BLaER1 (cell line): ENCODE data around the gene TLCD2.

Experiments
- H3K27ac ChIP-seq: shearing (Covaris generic); formaldehyde crosslinking; 2 replicates; pipeline ENCODE4 v1.8.1; 2022
- H3K27me3 ChIP-seq: shearing (Covaris generic); formaldehyde crosslinking; 2 replicates; pipeline ENCODE4 v1.8.1; 2022
- H3K36me3 ChIP-seq: shearing (Covaris generic); formaldehyde crosslinking; 2 replicates; pipeline ENCODE4 v1.8.1; 2022
- H3K4me1 ChIP-seq: shearing (Covaris generic); formaldehyde crosslinking; 2 replicates; pipeline ENCODE4 v1.8.1; 2022
- H3K4me2 ChIP-seq: shearing (Covaris generic); formaldehyde crosslinking; 2 replicates; pipeline ENCODE4 v1.8.1; 2022
- H3K4me3 ChIP-seq: shearing (Covaris generic); formaldehyde crosslinking; 2 replicates; pipeline ENCODE4 v1.8.1; 2022
- H3K9ac ChIP-seq: shearing (Covaris generic); formaldehyde crosslinking; 2 replicates; pipeline ENCODE4 v1.8.1; 2022
- H3K9me3 ChIP-seq: shearing (Covaris generic); formaldehyde crosslinking; 2 replicates; pipeline ENCODE4 v1.8.1; 2022
- H4K20me1 ChIP-seq: shearing (Covaris generic); formaldehyde crosslinking; 2 replicates; pipeline ENCODE4 v1.8.1; 2022
- Cebpa-rat ChIP-seq: shearing (Covaris generic); IDR thresholded peaks from 2 replicates; pipeline ENCODE4 v1.8.1; 2022

TLCD2 gene

DNA sequence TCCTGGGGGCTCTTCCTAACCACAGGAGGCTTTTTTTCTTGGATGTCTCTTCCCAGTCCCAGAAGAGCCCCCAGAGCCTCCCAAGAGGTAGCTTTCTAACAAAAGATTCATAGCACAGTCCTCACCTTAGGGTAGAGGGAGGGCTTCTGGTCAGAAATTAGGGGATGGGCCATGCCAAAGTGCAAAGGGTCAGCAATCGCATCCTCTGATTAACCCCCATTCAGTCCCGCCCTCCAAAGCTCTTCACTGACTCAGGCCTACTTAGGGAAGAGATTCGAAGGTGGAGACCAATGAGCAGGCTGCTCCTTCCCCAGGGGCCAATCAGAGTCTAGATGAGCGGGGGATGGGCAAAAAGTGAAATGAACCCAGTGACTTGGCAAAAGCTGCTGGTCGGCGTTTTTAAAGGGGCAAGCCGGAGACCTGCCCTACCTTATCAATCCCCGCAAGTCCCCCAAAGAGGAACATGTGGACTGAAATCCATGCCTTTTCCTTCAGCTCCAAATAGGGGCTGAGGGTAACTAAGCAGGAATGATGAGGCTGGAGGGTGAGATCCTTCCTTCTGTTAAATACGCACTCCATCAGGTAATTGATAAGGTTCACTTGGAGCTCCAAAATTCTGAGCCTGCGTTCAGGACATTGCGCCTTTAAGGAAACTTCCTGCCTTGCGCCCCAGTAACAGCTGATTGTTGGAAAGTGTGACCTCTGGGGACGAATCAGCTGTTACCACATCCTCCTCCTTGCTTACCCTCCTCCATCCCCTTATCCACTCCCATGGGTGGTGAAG is 6.9 kb upstream of the TLCD2 start:
- Histone ChIP-seq H3K4me2 (peak overlapping the region; percentile 95), H3K27ac (peak overlapping the region; percentile 93), H3K9ac (peak overlapping the region; percentile 87), H3K9me3 (no peaks in the 10 kb centered on the region), H3K36me3 (no peaks in the 10 kb centered on the region), H3K4me3 (peak overlapping the region; percentile 71), H3K4me1 (peaks cover 55% of the 10 kb centered on the region), H3K27me3 (peaks cover 36% of the 10 kb centered on the region), H4K20me1 (peaks cover 30% of the 10 kb centered on the region)
- no peak for TF ChIP-seq Cebpa-rat

DNA sequence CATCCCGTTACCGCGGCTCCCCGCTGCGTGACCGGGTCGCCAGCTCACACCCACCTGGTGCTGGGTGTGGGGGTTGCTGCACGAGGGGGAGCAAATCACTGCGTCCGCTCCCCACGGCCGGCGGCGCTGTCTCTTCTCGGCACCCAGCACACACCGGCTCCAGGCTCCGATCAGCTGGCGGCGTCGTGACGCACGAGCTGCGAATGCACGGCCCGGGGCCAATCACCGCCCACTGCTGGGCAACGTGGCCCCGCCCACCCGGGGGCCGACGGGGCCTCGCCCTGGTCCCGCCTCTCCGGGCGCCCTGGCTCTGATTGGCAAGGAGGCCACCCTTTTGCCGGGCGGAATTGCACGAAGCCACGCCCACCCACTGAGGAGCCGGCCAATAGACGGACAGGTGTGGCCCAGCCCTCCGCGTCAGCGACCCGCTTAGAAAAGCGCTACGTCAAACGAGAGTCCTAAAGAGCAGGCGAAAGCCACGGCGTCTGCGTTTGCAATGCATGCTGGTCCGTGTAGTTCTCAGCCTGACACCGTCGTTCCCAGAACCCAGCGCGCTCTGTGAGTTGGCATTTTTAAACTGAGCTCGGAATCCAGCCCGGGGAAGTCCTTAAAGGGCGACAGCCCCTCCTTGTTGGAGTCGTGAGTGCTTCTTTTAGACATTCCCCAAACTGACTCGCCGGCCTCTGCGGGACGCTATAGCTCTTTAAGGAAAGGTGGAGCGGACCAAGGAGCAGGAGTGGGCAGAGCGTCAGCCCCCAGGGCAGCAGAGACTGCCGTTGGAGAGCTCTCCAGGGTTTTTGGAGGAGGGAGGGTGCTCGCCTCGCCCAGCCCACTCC is 6.1 kb upstream of the TLCD2 start:
- peak overlapping the region; percentile 72 for H3K4me3 ChIP-seq
- peaks cover 44% of the 10 kb centered on the region for H3K27me3 ChIP-seq
- no peak for TF ChIP-seq Cebpa-rat
- no peaks in the 10 kb centered on the region for H3K9me3 ChIP-seq
- H3K4me2 ChIP-seq: peak overlapping the region; percentile 95
- H4K20me1 ChIP-seq: peaks cover 35% of the 10 kb centered on the region
- H3K9ac ChIP-seq: peak overlapping the region; percentile 87
- no peaks in the 10 kb centered on the region for H3K36me3 ChIP-seq
- H3K27ac ChIP-seq: peak overlapping the region; percentile 93
- H3K4me1 ChIP-seq: peaks cover 47% of the 10 kb centered on the region

DNA sequence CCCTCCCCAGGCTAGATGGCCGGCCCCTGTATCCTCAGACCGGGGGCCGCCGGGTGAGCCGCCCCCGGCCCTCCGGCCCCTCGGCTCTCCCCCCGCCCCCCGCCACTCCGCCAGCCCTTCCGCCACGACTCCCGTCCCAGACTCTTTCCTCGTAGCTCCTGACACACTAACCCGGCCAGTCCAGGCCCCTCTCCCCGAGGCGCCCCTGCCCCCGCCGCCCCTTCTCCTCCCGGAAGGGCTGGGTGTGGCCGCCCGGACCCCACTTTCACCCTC is 5.6 kb upstream of the TLCD2 start:
- no peaks in the 10 kb centered on the region for H3K36me3 ChIP-seq
- H3K9ac ChIP-seq: 0 out of 2 replicates have a peak overlapping the region, but pooled peaks have one; percentile 33
- H3K9me3 ChIP-seq: no peaks in the 10 kb centered on the region
- peaks cover 41% of the 10 kb centered on the region for H4K20me1 ChIP-seq
- peaks cover 50% of the 10 kb centered on the region for H3K27me3 ChIP-seq
- H3K4me1 ChIP-seq: peaks cover 41% of the 10 kb centered on the region
- no peak for TF ChIP-seq Cebpa-rat
- H3K27ac ChIP-seq: no peak overlapping the region
- H3K4me2 ChIP-seq: peak overlapping the region; percentile 82
- H3K4me3 ChIP-seq: peak overlapping the region; percentile 72

DNA sequence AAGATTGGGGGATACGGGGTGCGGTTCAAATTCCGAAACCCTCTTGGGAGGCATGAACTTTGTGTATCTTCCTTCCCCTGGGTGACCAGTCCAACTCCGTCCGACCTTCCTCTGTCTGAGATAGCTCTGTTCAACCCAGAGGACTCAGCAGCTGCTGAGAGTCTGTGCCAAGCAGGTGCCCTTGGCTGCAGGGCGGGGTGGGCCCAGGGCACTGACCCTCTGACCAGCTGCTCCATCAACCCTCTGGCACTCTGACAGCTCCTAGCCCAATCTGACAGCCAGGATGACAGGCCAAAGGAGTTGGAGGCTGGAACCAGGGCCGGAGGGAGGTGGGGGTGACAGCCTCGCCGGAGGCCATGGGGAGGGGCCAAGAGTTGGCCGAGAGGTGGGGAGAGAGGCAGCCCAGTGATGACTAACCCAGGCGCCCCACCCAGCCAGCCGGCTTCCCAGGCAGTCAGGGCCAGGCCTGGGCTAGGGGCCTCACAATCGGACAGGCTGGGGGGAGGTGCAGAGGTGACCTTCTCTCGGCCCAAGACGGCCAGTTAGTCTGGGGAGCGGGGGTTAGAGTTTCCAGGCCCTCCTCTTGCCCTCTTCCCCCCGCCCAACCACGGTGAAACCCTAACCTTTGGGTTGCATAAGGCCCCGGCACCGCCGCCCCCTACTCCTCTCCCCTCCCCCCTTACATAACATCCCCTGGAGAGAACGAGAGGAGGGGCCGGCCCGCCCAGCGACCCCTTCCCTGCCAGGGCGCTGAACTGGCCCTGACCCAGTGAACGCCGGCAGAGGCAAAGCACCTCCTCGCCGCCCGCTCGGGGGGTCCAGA is 5.0 kb upstream of the TLCD2 start:
- Histone ChIP-seq H3K4me3 (peak overlapping the region; percentile 72), H3K4me2 (peak overlapping the region; percentile 82), H3K27ac (no peak overlapping the region), H4K20me1 (peaks cover 46% of the 10 kb centered on the region), H3K27me3 (peaks cover 55% of the 10 kb centered on the region), H3K36me3 (no peaks in the 10 kb centered on the region), H3K9ac (0 out of 2 replicates have a peak overlapping the region, but pooled peaks have one; percentile 33), H3K4me1 (peaks cover 40% of the 10 kb centered on the region), H3K9me3 (no peaks in the 10 kb centered on the region)
- no peak for TF ChIP-seq Cebpa-rat

DNA sequence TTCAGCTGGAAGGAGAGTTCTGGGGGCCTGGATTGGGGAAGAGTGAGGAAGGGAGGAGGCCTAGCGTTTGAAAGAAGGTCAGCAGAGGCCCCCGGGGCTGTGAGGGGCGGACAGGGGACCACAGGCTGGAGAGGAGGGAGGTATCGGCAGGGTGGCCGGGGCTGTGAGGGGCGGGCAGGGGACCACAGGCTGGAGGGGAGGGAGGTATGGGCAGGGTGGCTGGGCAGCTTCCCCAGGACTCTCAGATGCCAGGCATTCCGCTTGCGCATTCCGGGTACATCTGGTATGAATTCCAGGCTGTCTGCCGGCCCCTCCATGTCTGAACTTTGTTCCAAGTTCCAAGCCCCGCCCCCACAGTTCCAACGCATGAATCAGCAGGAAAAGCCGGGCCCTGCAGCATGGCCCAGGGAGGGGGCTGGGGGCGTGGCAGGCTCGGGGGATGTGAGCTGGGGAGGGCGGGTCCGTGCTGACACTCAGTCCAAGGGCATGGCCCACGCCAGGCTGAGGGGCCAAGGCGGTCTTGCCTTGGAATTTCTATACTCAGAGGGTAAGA is 4.3 kb upstream of the TLCD2 start:
- Histone ChIP-seq H3K9ac (no peak overlapping the region), H3K4me2 (peak overlapping the region; percentile 82), H3K4me3 (no peak overlapping the region; the same call in 1 of the 2 replicates), H3K27me3 (peaks cover 62% of the 10 kb centered on the region), H4K20me1 (peaks cover 49% of the 10 kb centered on the region), H3K36me3 (no peaks in the 10 kb centered on the region), H3K9me3 (no peaks in the 10 kb centered on the region), H3K4me1 (peaks cover 44% of the 10 kb centered on the region), H3K27ac (no peak overlapping the region)
- no peak for TF ChIP-seq Cebpa-rat

DNA sequence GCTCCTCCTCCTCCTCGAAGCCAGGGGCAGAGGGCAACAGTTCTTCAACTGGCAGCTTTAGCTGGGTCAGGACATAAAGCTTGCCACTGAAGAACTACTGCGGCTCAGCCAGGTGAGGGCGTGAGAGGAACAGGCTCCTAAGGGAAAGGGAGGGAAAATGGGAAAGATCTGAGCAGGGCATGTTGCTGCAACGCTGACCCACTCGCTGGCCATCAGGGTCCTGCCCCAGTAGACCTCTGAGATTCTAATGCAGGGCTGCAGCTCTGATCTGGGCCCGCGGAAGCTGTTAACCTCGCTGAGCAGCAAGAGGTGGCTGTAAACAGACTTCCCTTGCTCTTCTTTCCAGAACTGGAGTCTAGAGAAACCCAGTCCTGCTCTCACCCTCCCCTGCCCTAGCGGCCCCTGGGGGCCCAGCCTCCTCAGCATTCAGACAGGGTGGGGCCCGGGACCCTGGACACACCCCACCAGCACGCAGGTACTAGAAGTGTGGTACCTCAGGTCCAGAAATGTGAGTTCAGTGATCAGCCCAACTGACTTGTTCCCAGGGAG is 3.8 kb upstream of the TLCD2 start:
- H3K4me2 ChIP-seq: peak overlapping the region; percentile 82
- H4K20me1 ChIP-seq: peaks cover 49% of the 10 kb centered on the region
- H3K27me3 ChIP-seq: peaks cover 67% of the 10 kb centered on the region
- no peak overlapping the region for H3K9ac ChIP-seq
- no peak overlapping the region for H3K4me3 ChIP-seq
- H3K36me3 ChIP-seq: no peaks in the 10 kb centered on the region
- H3K4me1 ChIP-seq: peaks cover 44% of the 10 kb centered on the region
- H3K9me3 ChIP-seq: no peaks in the 10 kb centered on the region
- H3K27ac ChIP-seq: no peak overlapping the region
- no peak for TF ChIP-seq Cebpa-rat

DNA sequence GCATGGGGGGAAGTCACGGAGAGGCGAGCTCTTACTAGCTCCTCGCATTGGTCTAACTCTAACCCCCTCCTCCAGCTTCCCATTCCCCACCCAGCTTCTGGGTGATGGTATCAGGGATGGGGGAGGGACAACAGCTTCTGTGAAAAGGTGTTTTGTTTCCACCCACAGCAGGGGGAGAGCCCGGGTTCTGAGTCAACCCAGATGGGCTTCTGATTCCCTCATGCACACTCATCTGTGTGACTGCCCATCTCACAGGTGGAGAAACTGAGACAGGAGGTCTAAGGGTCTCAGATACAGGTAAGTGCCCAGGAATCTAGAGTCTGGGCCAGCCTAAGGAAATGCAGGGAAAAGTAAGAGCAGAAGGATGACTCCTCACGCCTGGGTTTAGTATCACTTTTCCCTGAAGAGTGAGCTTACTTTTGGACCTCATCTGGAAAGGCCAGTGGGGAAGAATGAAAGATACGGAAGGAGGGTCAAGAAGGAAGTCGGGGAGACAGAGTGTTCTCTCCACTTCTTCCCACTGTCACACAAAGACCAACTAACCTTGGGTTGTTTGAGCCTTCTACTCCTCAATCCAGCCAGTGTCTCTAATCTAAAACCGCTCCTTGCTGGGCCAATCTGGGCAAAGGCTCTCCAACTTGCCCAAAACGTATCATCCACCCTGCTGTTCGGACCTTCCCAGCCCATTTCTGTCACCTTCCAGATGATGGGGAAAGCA is 3.1 kb upstream of the TLCD2 start:
- peaks cover 40% of the 10 kb centered on the region for H3K4me1 ChIP-seq
- no peak for TF ChIP-seq Cebpa-rat
- no peak overlapping the region for H3K4me3 ChIP-seq
- no peaks in the 10 kb centered on the region for H3K9me3 ChIP-seq
- H4K20me1 ChIP-seq: peaks cover 49% of the 10 kb centered on the region
- no peak overlapping the region for H3K9ac ChIP-seq
- H3K27me3 ChIP-seq: peaks cover 74% of the 10 kb centered on the region
- H3K36me3 ChIP-seq: no peaks in the 10 kb centered on the region
- no peak overlapping the region for H3K27ac ChIP-seq
- H3K4me2 ChIP-seq: no peak overlapping the region

DNA sequence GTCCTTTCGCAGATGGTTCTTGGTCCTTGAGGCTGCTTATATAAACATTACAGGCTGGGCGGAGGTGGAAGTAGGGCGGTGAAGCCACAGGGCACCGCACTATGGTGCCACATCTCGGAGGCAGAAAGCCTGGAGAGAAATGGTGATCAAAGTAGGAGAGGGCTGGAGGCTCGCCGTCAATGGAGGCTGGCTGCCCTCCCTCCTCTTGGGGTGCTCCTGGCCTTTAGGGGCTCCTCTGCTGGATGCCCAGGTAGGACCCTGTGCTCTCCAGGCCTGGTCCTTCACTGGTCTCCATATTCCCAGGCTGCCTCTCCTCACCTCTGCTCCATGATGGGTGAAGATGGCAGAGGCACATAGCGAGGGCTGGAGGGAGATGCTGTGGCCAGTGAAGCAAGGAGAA is 2.1 kb upstream of the TLCD2 start:
- Histone ChIP-seq H3K27me3 (peaks cover 84% of the 10 kb centered on the region), H4K20me1 (peaks cover 49% of the 10 kb centered on the region), H3K4me3 (no peak overlapping the region), H3K9ac (no peak overlapping the region), H3K4me1 (peaks cover 30% of the 10 kb centered on the region), H3K9me3 (no peaks in the 10 kb centered on the region), H3K36me3 (no peaks in the 10 kb centered on the region), H3K27ac (no peak overlapping the region), H3K4me2 (no peak overlapping the region)
- no peak for TF ChIP-seq Cebpa-rat

DNA sequence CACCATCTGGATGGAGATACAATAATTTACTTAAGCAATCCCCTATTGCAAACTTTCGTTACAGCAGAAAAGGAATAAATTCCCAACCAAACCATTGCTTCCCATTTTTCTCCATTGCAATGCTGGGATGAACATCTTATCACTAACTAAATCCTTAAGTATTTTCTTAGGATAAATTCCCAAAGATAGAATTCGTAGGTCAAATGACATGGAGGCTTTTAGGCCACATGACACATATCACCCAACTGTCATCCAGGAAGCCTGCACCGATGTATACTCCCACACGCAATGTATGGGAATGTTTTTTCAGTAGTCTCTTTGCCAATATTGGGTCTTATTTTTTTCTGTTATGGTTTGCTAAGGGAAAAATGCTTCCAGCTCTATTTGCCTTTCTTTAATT is 1.6 kb upstream of the TLCD2 start:
- H3K9ac ChIP-seq: no peak overlapping the region
- peaks cover 28% of the 10 kb centered on the region for H3K4me1 ChIP-seq
- H3K9me3 ChIP-seq: no peaks in the 10 kb centered on the region
- TF ChIP-seq Cebpa-rat: no peak
- H3K27ac ChIP-seq: no peak overlapping the region
- peaks cover 49% of the 10 kb centered on the region for H4K20me1 ChIP-seq
- no peak overlapping the region for H3K4me3 ChIP-seq
- H3K36me3 ChIP-seq: no peaks in the 10 kb centered on the region
- H3K4me2 ChIP-seq: no peak overlapping the region
- peaks cover 89% of the 10 kb centered on the region for H3K27me3 ChIP-seq
